ENCODE results near the gene DGKG.

GRCh38 chr3:186366206-186366605 is 4.2 kb upstream of the DGKG start:
- TF ChIP-seq CTCF (IDR thresholded peaks at IDR 0.05) (no peak), POLR2A (IDR thresholded peaks at IDR 0.05) (no peak)

Data from right lobe of liver (tissue), 4 donors.